ENCODE results near the gene GRAP2.

- TF ChIP-seq, protein P1, sequence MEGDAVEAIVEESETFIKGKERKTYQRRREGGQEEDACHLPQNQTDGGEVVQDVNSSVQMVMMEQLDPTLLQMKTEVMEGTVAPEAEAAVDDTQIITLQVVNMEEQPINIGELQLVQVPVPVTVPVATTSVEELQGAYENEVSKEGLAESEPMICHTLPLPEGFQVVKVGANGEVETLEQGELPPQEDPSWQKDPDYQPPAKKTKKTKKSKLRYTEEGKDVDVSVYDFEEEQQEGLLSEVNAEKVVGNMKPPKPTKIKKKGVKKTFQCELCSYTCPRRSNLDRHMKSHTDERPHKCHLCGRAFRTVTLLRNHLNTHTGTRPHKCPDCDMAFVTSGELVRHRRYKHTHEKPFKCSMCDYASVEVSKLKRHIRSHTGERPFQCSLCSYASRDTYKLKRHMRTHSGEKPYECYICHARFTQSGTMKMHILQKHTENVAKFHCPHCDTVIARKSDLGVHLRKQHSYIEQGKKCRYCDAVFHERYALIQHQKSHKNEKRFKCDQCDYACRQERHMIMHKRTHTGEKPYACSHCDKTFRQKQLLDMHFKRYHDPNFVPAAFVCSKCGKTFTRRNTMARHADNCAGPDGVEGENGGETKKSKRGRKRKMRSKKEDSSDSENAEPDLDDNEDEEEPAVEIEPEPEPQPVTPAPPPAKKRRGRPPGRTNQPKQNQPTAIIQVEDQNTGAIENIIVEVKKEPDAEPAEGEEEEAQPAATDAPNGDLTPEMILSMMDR (IDR thresholded peaks at IDR 0.05): no peak
- TF ChIP-seq POLR2A (IDR thresholded peaks at IDR 0.05): no peak
Observed at GRCh38 chr22:39880722-39881121, 20.2 kb upstream of the GRAP2 start.
